Measurements from ENCODE around the gene CABLES2.
"Not testable (repeated sequence)": the region's sequence is repeated elsewhere in the genome, so short reads cannot be mapped to it uniquely, and the experiment has no call there.

The CABLES2 gene

DNA sequence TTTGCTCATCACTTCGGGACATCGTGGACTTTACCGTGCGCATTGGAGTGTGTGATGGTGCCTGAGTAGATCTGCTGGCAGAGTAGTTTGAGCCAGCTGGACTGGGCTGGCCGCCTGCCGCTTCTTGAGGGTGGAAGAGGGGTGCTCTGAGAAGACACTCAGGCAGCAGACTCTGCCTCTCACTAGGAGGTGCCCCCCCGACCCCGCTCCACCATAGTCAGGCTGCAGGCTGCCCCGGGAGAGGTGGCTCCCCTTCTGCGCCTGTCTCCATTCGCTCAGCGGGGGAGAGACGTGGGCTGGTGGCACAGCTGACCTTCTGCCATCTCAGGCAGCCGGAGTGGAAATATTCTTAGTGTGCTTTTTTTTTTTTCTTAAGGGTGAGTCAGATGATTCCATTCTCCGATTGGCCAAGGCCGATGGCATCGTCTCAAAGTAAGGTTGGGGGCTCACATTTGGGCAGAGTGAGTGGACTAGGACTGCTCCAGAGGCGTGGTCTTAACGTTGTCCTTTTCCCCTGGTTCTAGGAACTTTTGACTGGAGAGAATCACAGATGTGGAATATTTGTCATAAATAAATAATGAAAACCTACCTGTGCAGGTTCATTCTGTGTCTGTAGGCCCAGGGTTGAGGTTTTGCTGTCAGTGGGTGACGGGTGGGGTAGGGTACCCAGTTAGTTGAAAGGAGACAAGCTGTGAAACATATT lies 19.0 kb downstream of the CABLES2 start:
- DNase-seq: no peak

DNA sequence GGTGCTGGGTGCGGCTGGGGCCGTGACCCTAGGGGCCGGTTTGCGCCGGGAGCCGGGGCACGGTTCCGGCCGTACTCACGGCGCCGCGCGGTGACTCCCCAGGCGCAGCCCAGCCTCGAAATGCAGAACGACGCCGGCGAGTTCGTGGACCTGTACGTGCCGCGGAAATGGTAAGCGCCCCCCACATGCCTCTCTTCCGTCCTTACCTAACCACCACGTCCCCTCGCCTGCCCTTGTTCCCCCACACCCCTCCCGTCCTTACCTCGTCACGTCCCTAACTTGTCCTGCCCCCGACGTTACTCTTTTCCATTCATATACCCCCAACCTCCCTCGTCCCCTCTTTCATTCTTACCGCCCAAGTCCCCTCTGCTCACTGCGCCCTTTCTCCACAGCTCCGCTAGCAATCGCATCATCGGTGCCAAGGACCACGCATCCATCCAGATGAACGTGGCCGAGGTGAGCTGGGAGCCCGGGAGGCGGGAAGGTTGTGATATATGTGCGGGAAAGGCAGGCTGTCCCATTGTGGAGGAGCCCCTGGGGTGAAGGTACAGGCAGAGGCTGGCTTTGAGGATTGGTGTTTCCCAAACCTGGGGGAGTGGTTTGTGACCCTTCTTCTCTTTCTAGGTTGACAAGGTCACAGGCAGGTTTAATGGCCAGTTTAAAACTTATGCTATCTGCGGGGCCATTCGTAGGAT lies 19.7 kb downstream of the CABLES2 start:
- no peak for DNase-seq

DNA sequence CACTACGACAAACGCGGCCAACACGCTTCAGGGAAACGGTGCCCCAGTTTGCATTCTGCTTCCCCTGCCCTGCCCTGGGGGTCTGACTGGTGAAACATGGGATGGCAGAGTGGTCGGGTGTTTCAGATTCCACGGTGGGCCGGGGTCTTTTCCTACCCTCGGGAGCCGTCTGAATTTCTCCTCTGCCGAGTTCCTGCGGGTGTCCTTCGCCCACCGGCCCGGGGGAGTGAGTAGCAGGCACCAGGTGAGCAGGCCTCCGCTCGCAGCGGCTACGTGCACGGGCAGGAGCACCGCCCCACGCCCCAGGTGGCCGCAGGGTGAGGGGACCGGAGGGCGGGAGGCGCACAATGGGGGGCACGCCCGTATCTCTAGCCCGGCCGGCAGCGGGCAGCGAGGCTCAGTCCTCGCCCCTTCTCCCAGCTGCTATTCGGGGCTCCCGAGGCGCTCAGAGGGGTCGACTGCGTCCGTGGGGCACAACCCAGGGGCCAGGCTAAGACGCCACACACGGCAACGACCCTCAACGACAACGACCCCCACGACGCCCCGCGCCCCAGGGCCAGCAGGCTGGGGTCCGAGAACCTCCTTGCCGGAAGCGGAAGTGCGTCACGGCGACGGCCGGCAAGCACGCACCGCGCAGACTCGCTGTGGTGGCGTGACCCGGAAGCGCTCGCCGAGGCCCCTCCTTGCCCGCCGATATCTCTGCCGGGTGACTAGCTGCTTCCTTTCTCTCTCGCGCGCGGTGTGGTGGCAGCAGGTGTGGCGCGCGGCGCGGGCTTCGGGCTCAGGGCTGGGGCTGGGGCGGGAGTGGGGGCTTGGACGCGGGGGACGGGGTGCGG lies 20.5 kb downstream of the CABLES2 start, which contains the start of gene RPS21:
Gene RPS21 (plus strand): TSS at position 721 of the 836 bp plus-strand sequence. CDS start 236 bp downstream, outside the sequence.
- DNase-seq: peak; percentile 86

DNA sequence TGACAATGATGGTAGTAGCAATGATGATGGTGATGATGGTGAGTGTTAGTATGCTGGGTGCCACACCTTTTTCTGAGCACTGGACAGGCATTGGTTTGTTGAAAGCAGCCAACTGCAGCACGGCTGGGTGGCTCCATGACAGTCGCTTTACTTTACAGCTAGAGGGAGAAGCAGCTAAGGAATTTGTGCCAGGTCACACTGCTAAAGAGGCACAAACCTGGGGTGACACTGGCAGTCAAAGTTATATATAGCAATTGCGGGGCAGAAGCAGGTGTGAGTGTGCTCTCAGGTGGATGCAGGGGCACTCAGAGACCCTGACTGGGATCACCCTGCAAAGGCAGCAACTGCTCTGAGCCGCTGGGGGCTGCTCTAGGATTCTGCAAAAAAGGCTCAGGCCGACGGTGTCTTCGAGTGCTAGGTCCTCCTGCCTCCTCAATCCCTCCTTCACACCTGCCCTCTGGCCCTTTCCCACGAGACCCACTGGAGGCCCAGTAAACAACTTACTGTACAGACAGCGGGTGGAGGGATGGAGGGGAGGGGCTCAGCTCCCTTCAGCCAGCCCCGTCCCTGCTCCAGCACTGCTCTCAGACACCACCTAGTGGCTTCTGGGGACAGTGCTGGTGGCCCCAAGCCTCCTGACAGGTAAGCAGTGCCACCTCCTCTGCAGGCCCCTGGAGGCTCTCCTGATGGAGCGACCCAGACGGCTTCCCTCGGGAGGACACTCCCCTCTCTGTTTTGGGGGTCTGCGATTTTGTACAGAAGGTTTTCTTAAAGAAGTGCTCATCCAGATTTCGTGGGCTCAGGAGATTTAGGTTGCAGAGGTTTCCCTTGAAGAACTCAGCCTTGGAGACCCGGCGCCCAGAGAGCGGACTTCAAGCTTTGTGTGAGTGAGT lies 24.5 kb downstream of the CABLES2 start:
- peak; percentile 75 for DNase-seq

DNA sequence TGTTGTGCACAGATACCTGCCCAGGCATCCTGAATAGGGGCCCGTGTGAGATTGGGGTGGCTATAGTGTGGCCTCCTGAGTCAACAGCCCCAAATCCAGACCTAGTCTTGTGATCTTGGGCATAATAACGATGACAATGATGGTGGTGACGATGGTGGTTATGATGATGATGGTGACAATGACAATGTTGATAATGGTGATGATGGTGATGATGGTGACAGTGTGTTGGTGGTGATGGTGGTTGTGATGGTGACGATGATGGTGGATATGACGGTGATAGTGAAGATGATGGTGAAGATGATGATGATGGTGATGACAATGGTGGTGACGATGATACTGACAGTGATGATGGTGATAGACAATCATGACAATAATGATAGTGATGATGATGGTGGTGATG lies 25.2 kb downstream of the CABLES2 start:
- no peak for DNase-seq

DNA sequence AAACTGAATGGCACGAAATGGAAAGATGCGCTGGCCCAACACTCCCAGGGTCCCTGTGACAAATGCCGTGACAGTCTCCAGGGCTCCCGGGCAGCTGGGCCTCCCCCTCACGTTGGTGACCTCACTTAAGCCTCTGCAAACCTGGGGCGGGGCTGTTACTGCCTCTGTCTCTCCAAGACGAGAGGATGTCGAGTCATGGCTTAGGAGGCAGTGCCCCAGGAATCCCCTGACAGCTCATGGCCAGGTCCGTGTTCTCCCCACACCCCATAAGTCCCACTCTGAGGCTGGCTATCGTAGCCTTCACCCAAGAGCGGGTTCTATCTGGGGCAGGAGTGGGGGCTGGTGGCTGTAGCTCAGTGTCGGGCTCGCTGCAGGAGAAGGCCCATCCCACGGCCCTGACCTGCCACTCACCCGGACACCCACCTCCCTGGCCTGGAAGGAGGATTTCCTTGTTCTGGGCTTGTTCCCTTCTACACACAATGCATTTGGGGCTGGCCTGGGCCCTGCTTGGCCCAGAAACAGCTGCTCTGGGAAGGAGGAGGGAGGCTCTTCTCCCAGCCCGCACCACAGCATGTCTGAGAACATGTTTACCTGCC lies 25.8 kb downstream of the CABLES2 start:
- no peak for DNase-seq

DNA sequence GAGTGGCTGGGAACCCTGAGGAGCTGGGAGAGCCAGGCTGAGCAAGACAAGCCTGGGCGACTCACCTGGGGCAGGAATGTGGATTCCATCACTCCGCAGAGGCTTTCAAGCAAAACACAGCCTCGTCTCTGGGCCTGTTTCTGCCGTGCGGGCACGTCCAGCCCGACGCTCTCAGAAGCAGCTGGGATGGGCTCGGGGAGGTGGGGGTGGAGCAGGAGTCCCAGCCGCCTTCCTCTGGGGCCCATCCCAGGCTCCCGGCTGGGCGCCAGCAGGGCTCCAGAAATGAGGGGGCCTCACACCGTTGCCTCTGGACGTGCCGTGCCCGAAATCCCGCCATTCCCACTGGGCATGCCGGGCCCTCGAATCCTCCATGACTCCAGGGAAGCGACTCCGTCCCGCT lies 28.9 kb downstream of the CABLES2 start:
- no peak for DNase-seq

DNA sequence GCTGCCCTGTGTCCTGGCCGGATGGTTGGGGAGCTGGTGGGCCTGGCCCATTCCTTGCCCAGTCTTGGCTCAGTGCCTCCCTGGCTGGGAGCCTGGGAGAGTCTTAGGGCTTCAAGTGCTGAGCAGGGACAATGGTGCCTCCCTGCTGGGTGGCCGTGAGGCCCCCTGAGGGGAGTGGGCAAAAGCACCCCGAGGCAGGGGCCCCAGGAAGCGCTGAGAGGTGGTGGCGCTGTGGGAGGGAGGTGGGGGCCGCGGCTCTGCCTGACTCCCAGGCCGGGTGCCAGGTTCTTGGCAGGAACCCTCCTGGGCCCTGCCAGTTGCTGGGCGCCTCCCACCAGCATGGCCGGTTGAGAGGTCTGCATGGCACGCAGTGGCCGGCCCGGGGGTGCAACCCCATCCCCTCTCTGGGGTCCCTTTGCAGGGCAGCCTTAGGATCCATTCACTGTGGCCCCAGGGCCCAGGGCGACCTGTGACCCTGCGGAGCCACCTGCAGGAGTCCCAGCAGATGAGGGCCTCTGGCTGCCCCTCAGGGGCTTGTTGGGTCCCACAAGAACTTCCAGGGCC lies 29.4 kb downstream of the CABLES2 start:
- DNase-seq: no peak

DNA sequence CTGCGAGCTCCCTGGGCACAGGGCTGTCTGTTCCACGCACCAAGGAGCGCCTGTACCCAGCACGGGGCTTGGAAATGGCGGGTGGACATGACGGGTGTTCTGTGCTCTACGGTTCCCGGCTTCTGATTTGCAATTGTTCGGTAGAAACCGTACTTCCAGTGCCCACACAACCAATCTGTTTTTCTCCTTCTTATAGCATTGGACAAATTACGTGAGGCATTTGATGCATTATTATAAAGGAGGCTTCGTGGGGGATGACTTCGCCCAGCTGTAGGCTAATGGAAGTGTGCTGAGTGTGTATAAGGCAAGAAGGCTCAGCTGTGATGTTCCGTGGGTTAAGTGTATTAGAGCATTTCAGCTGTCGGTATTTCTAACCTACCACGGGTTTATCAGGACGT lies 30.0 kb downstream of the CABLES2 start:
- DNase-seq: no peak

DNA sequence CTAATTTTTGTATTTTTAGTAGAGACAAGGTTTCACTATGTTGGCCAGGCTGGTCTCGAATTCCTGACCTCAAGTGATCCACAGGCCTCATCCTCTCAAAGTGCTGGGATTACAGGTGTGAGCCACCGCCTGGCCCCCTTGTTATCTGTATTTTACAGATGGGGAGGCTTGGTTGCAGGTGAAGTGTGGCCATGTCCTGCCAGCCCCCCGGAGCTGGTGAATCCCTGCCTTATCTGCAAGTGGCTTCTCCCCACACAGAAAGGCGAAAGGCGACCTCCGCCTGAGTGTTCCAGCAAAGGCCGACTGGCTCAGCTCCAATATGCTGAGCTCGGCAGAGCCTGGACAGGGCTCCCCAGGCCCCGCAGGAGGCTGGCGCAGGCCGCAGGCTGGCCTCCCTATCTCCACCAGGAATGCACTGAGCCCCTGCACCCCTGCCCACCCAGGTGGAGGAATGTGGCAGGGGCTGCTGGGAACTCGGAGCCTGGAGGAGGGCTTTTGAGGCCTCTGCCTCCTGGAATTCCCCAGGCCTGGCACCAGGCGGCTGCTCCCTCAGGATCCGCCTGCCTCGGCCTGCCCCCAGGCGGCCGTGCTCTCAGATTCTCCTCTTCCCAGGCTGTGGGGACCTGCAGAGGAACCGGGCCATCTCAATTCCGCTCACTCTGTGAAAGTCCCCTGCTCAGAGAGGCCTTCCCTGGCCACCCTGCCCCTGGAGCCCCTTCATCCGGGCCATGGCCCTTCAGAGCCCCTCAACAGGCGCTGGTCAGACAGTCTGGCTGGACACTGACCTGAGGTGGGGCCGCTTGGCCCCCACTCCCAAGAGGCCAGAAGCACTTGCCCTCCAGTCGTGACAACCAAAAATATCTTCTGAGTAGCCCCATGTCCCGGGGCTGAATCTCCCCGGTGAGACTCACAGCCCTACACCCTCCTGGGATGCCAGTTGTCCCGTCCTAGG lies 30.7 kb downstream of the CABLES2 start:
- DNase-seq: no peak

DNA sequence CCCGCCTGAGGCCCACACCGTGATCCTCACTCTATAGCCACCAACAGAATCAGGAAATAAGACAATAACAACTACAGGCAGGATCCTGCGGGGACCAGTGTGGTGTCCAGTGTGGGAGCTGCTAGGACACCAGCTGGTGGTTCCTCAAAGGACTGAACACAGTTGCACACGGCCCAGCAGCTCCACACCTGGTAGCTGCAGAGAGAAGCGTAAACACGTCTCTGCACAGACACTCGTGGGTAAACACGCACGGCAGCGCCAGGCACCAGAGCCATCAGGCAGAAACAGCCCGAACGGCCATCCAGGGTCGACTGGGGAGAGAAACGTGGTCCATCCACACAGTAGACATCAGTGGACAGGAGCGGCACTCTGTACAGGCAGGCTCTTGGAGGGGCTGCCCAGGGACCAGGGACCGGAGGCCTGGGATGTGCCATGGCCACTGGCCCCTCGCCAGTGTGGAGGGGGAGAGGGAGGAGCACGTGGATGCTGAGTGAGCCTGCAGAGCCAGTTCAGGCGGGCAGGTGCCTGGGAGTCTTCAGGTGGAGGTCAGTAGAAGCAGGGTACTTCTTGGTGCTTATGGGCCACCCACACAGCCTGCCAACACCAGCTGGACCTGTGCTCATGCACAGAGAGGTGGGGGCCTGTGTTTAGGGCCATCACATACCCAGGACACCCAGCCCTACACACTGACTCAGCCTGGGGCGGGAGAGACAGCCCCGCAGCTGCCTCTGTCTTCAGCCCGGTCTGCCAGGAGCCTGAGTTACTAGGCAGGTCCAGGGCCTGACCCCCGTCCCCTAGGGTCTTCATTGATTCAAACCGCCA lies 32.5 kb downstream of the CABLES2 start:
- DNase-seq: no peak

DNA sequence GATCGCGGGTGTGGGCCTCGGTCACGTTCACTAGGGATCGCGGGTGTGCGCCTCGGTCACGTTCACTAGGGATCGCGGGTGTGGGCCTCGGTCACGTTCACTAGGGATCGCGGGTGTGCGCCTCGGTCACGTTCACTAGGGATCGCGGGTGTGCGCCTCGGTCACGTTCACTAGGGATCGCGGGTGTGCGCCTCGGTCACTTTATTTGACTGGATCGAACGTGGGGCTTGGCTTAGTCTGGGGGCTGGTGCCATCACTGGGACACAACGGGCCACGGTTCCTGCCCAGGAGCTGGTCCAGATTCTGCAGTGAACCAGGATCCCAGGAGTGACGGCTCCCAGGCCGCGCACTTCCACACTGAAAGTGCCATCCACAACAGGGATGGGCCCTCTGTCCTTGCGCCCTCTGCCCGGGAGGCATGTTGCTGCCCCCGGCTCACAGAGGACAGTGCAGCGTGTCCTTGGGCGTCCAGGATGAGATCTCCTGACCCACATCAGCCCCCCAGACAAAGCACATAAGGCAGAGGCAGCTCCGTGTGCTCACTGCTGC lies 33.4 kb downstream of the CABLES2 start:
- not testable (repeated sequence) for DNase-seq

DNA sequence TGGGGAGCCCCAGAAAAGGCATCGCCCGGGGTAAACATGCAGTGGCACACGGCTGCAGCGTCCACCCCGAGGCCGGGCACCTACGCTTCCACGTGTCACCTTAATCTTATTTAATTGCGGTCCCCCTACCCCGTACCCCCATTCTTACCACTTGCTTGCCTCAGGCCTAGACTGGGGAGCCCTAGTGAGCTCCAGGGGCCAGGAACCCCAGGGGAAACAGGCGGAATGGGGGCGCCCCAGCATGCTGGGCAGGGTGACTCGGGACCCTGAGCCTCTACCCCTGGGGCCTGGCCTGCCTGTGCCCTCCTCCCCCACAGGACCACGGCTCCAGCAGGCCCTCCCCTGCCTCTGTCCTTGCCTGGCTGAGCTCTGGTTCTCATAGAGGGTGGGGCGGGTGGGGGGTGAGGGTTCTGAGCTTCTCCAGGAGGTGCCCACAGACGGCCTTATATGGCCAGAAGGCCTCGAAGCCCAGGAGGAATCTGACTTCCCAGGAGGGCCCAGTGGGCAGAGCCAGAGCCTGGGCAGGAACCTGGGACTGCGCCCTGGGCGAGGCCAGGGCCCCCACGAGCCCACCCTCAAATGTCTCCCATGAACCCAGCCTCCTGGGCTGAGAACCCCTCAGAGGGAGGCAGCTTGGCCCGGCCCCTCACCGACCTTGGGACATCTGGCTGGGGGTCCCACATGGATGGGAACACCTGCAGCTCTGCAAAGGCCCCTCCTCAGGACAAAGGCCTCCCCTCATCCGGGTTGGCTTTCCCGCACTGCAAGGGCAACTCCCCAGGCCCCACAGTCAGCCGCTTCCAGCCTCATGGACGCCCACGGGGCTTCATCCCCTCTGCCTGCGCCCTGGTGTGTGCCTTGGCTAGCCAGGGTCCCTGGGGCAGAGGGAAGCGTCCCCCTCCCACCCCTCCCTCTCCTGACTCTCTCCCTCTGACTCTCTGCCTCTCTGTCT lies 34.8 kb downstream of the CABLES2 start:
- DNase-seq: no peak

DNA sequence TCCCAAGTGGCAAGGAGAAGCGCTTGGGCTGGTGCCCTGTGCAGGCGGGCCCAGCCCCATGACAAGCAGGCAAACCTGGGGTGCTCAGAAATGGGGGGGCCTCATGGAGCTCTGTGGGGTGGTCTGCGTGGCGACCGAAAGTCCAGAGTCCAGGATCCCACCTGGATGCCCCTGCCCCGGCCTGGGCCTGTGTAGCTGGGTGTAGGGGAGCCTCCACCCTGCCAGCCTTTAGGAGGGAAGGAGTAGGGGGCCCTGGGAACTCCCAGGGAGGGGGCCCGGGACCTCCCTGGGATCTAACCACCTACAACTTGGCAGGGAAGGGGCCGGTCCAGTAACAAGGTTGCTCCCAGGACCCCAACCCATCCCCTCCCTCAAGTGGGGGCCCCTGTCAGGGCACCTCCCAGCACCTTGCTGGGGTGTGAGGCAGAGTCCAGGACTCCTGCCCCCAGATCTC lies 35.5 kb downstream of the CABLES2 start:
- no peak for DNase-seq

DNA sequence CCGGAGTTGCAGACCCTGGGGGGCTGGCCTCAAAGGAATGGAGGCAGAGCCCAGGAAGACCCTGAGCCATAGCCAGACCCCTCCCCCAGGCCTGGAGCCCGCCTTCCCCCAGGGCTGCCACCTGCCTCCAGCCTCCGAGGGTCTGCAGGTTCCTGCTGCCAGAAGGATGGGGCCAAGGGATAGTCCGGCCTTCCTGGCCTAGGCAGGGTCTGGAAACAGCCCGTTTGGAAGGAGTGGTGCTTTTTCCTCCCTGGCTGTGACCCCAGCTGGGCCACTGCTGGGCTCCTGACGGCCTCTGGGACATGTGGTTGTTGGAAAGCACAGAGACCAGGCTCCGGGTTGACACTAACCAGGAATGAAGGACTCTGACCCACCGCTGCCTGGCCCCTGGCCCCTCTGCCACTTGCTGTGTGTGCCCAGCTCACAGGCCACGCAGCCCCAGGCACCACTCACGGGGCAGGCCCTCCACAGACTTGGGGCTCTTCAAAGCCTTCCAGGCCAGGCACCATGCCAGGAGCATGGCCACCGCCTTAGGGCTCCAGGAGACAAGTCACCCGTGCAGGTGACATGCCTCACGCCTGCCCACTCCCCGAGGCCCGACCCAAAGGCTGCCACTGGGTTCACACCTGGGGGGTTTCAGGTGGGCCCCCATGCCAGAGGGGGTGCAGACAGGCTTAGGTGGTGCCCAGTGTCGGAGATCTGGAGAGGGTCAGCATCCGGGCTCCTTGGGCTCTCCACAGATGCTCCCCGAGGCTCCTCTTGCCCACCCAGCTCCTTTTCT lies 36.1 kb downstream of the CABLES2 start:
- no peak for DNase-seq

DNA sequence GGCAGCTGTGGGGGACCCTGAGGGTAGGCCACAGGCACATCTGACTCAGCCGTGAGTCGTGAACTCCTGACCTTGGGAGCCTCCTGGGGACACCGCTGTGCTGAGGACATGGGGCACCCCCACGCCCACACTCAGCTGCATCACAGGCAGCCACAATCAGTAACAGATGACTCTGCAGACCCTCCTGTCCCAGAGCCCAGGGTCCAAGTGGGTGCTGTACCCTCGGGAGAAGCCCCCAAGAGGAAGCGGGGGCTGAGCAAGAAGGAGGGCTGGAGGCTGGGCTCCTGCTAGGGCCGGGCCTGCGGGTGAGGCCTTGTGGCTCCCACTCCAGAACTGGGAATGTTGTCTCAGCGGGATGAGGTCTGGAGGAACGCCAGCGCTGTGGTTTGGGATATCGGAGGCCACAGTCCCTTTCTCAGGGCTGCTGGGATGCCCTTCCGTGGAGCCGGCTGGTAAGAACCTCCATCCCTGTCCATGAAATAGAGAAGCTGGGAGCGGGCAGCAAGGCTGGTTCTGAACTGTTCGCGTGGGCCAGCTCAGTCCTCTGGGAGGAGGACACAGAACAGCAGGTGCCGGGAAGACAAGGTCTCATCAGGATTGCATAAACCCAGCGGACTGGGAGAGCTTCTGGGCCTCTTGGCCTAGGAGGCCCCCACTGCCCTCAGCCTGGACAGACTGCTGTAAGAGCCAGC lies 36.8 kb downstream of the CABLES2 start:
- no peak for DNase-seq

DNA sequence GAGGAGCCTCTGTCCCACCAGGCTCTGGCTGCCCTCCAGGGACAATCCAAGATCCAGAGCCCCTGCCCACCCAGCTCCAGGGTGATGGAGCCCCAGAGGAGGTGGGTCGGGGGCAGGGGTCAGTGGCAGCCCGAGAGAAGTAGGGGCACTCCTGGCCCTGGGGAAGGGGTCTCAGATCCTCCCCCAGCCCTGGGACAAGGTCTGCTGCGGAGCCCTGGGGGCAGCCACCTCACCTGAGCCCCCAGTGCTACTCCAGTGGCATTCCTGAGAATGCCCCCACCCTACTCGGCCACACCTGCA lies 37.3 kb downstream of the CABLES2 start:
- DNase-seq: no peak

Measured in activated T-cell treated with anti-CD3 and anti-CD28 coated beads for 4 hours (primary cell).